ENCODE results near the gene FREM1. TPM values are rescaled to one million over a fixed set of nuclear protein-coding genes. Genes with fewer than 3 reads are reported as not detected.
"Not testable (repeated sequence)": the region's sequence is repeated elsewhere in the genome, so short reads cannot be mapped to it uniquely, and the experiment has no call there.

Gene FREM1
- total RNA-seq, 1 donor from 2014 or later = 57.5 TPM

- H3K9me3 Mint-ChIP-seq = peaks cover 14% of the 10 kb centered on the region
- no peak overlapping the region for H3K4me3 Mint-ChIP-seq
- no peak for DNase-seq (ENCODE audit: low read depth, low spot score)
- H3K27ac Mint-ChIP-seq (ENCODE audit: unreplicated experiment) = no peak overlapping the region
- peaks cover 7% of the 10 kb centered on the region for H3K36me3 Mint-ChIP-seq (ENCODE audit: low read depth)
- no peaks in the 10 kb centered on the region for H3K27me3 Mint-ChIP-seq (ENCODE audit: low read depth)
- TF ChIP-seq CTCF (conservative IDR thresholded peaks at IDR 0.05) = no peak
- peaks cover 17% of the 10 kb centered on the region for H3K4me1 Mint-ChIP-seq
Observed at GRCh38 chr9:14923701-14924100, 13.5 kb upstream of the FREM1 start.

GRCh38 chr9:14920805-14921204 is 10.6 kb upstream of the FREM1 start:
- Mint-ChIP-seq H3K9me3 (peaks cover 14% of the 10 kb centered on the region), H3K36me3 (ENCODE audit: low read depth) (peaks cover 10% of the 10 kb centered on the region), H3K4me1 (peaks cover 33% of the 10 kb centered on the region)
- not testable (repeated sequence) for H3K27me3 Mint-ChIP-seq (ENCODE audit: low read depth); H3K27ac Mint-ChIP-seq (ENCODE audit: unreplicated experiment); DNase-seq (ENCODE audit: low read depth, low spot score); H3K4me3 Mint-ChIP-seq

- H3K4me3 Mint-ChIP-seq = no peak overlapping the region
- no peak overlapping the region for H3K27ac Mint-ChIP-seq (ENCODE audit: unreplicated experiment)
- peaks cover 3% of the 10 kb centered on the region for H3K9me3 Mint-ChIP-seq
- H3K4me1 Mint-ChIP-seq = peaks cover 18% of the 10 kb centered on the region
- DNase-seq (ENCODE audit: low read depth, low spot score) = no peak
- no peak for TF ChIP-seq CTCF (conservative IDR thresholded peaks at IDR 0.05)
- H3K27me3 Mint-ChIP-seq (ENCODE audit: low read depth) = no peaks in the 10 kb centered on the region
- peaks cover 3% of the 10 kb centered on the region for H3K36me3 Mint-ChIP-seq (ENCODE audit: low read depth)
Observed at GRCh38 chr9:14913366-14913765, 3.1 kb upstream of the FREM1 start.

GRCh38 chr9:14912859-14913258 is 2.6 kb upstream of the FREM1 start:
- no peaks in the 10 kb centered on the region for H3K27me3 Mint-ChIP-seq (ENCODE audit: low read depth)
- H3K4me1 Mint-ChIP-seq = peaks cover 13% of the 10 kb centered on the region
- H3K27ac Mint-ChIP-seq (ENCODE audit: unreplicated experiment) = no peak overlapping the region
- H3K36me3 Mint-ChIP-seq (ENCODE audit: low read depth) = peaks cover 2% of the 10 kb centered on the region
- H3K4me3 Mint-ChIP-seq = no peak overlapping the region
- no peak for DNase-seq (ENCODE audit: low read depth, low spot score)
- peaks cover 2% of the 10 kb centered on the region for H3K9me3 Mint-ChIP-seq
- no peak for TF ChIP-seq CTCF (conservative IDR thresholded peaks at IDR 0.05)

- Mint-ChIP-seq H3K4me1 (peaks cover 26% of the 10 kb centered on the region), H3K27ac (ENCODE audit: unreplicated experiment) (no peak overlapping the region), H3K4me3 (no peak overlapping the region), H3K9me3 (no peaks in the 10 kb centered on the region), H3K36me3 (ENCODE audit: low read depth) (no peaks in the 10 kb centered on the region), H3K27me3 (ENCODE audit: low read depth) (no peaks in the 10 kb centered on the region)
- DNase-seq (ENCODE audit: low read depth, low spot score) = no peak
- TF ChIP-seq CTCF (conservative IDR thresholded peaks at IDR 0.05) = no peak
Observed at GRCh38 chr9:14911046-14911445, 818 bp upstream of the FREM1 start.

GRCh38 chr9:14909601-14909960 is 647 bp downstream of the FREM1 start:
- peaks cover 3% of the 10 kb centered on the region for H3K9me3 Mint-ChIP-seq

More at GRCh38 chr9:14909601-14909960, 647 bp downstream of the FREM1 start:
- Mint-ChIP-seq H3K4me3 (no peak overlapping the region), H3K4me1 (peaks cover 35% of the 10 kb centered on the region), H3K36me3 (ENCODE audit: low read depth) (peaks cover 3% of the 10 kb centered on the region), H3K27me3 (ENCODE audit: low read depth) (no peaks in the 10 kb centered on the region), H3K27ac (ENCODE audit: unreplicated experiment) (no peak overlapping the region)
- TF ChIP-seq CTCF (conservative IDR thresholded peaks at IDR 0.05) = no peak
- no peak for DNase-seq (ENCODE audit: low read depth, low spot score)

Data from neural crest cell (in vitro differentiated cells).